HepG2 (cell line): ENCODE measurements around the gene ARL10. TPM values are rescaled to one million over a fixed set of nuclear protein-coding genes. Genes with fewer than 3 reads are reported as not detected.

Source experiments
- ATF3 ChIP-seq: sonication (generic); formaldehyde crosslinking; IDR thresholded peaks from 2 replicates; pipeline ENCODE4 v1.4.0; 2020; ENCODE audit warnings: missing genetic modification reagents
- EHMT2 ChIP-seq: fragments of 200-600 bp; sonication (generic); IDR thresholded peaks from 2 replicates; pipeline ENCODE4 v1.7.0; 2017; ENCODE audit warnings: antibody characterized with exemption, low read depth, low read length, borderline replicate concordance
- KDM3A ChIP-seq: IDR thresholded peaks from 2 replicates; pipeline ENCODE4 v1.6.1; 2018; ENCODE audit warnings: low read depth, missing compliant biosample characterization
- MAX ChIP-seq: IDR thresholded peaks from 2 replicates; pipeline ENCODE4 v1.6.1; 2012; ENCODE audit warnings: inconsistent platforms
- MXD3 ChIP-seq: IDR thresholded peaks from 2 replicates; pipeline ENCODE4 v1.6.1; 2016; ENCODE audit warnings: mild to moderate bottlenecking, missing biosample characterization, missing genetic modification reagents
- NFYC ChIP-seq: IDR thresholded peaks from 2 replicates; pipeline ENCODE4 v1.6.1; 2016; ENCODE audit warnings: missing genetic modification reagents, missing compliant biosample characterization
- PAX8 ChIP-seq: sonication (generic); formaldehyde crosslinking; IDR thresholded peaks from 2 replicates; pipeline ENCODE4 v1.8.0; 2022; ENCODE audit warnings: mild to moderate bottlenecking, missing genetic modification reagents, borderline replicate concordance
- RFX5 ChIP-seq: IDR thresholded peaks from 2 replicates; pipeline ENCODE4 v1.6.1; 2011; ENCODE audit warnings: low read depth, low read length, improper control_type of control experiment
- SOX13 ChIP-seq, 3 experiments: fragments of 450-650 bp in 1 of 3; sonication (generic) in 1 of 3; formaldehyde crosslinking in 1 of 3; IDR thresholded peaks in 2 of 3; conservative IDR thresholded peaks in 1 of 3; 2 replicates each; pipeline versions ENCODE4 v1.5.0 to v1.6.1; 2016 to 2020; ENCODE audit warnings: antibody characterized with exemption in 1 of 3, mild to moderate bottlenecking in 1 of 3, missing compliant biosample characterization in 1 of 3, missing genetic modification reagents in 1 of 3, moderate library complexity in 1 of 3
- TRIM24 ChIP-seq: sonication (generic); formaldehyde crosslinking; IDR thresholded peaks from 2 replicates; pipeline ENCODE4 v1.8.0; 2022; ENCODE audit warnings: mild to moderate bottlenecking, missing genetic modification reagents
- ZNF142 ChIP-seq: sonication (generic); formaldehyde crosslinking; IDR thresholded peaks from 2 replicates; pipeline ENCODE4 v1.4.0; 2020; ENCODE audit warnings: missing genetic modification reagents
- ZNF503 ChIP-seq: sonication (generic); formaldehyde crosslinking; IDR thresholded peaks from 2 replicates; pipeline ENCODE4 v1.4.0; 2020; ENCODE audit warnings: missing genetic modification reagents
- polyA plus RNA-seq, 8 experiments: library from polyadenylated mRNA; depleted of rRNA in 3 of 8; stranded (reverse) in 7 of 8; unstranded in 1 of 8; fragments of >200 nt; fragmentation: Illumina TruSeq in 4 of 8; extraction: Trizol in 4 of 8; gene quantifications; 2 replicates each; pipeline versions ENCODE4 v1.2.1 to v1.2.3, GENCODE V29; 2011 to 2016; ENCODE audit warnings: low read depth in 4 of 8, missing spikeins in 1 of 8, mixed read lengths in 1 of 8; ENCODE audit not compliant: insufficient read depth in 1 of 8
- total RNA-seq, 5 experiments: library from RNA; depleted of rRNA; stranded (reverse); fragments of >200 nt; fragmentation: Illumina TruSeq; extraction: Trizol; gene quantifications; 2 replicates each; pipeline ENCODE4 v1.2.3, GENCODE V29; 2016; ENCODE audit warnings: low read depth in 1 of 5
- TF ChIP-seq, protein P1 (sequence below): sonication (generic); formaldehyde crosslinking; IDR thresholded peaks from 2 replicates; pipeline ENCODE4 v1.4.0; 2020; ENCODE audit warnings: missing genetic modification reagents, borderline replicate concordance
- TF ChIP-seq, protein P2 (sequence below): sonication (generic); formaldehyde crosslinking; IDR thresholded peaks from 2 replicates; pipeline ENCODE4; 2020; ENCODE audit warnings: missing genetic modification reagents, mild to moderate bottlenecking, borderline replicate concordance

The ARL10 gene
- total and polyA plus RNA-seq, 2 of the 13 experiments (the other 11 are each of a cell fraction or from before 2014, with no cell fraction given): 0.18 to 0.50 TPM

DNA sequence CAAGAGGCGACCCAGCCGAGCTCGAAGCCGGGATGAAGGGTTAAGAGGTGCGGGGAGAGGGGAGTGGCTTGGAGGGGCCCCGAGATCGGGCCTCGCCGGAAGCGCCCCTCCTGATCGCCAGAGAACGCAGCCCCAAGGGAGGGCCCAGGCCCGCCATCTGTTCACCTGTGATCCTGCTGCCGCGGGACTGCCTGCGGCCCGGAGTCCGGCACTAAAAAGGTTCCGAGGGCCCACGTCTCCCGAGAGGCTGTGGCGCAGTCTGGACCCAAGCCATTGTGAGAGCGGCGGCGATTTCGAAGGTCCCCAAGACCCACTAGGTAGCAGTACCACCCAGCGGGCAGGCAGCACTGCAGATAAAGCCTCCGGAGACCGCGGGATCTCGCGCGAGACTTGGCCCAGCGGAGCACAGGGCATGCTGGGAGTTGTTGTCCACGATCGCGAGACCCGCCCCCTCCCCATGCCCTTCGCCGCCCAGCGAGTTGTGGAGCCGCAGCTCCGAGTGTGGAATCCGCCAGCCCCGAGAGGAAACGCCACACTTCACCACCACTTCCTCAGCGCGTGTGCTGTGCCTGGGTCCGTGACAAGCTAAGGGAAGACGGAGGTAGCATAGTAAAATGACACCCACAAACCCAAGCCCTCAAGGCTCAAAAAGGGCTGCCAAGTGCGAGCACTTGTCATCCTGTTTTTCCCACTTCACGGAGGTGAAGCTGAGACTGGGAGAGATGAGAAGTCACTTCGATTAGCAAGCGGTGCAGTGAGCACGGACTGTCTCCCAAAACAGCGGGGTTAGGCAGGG lies 3.7 kb upstream of the ARL10 start, which contains the start of gene KIAA1191 (continued):
- no peak for TF ChIP-seq ZNF142
- no peak for TF ChIP-seq SOX13 (IDR thresholded peaks at IDR 0.05)
- TF ChIP-seq SOX13 (CRISPR knock-in tag; conservative IDR thresholded peaks at IDR 0.05 in 1 of 2, IDR thresholded peaks at IDR 0.05 in 1 of 2): no peak; a peak in 1 of 4 replicates
- TF ChIP-seq RFX5: no peak
- peak; percentile 87 for TF ChIP-seq MXD3 (CRISPR knock-in tag)
- peak; percentile 30; the same call in 1 of the 2 replicates for TF ChIP-seq NFYC (CRISPR knock-in tag)
- TF ChIP-seq, protein P1, sequence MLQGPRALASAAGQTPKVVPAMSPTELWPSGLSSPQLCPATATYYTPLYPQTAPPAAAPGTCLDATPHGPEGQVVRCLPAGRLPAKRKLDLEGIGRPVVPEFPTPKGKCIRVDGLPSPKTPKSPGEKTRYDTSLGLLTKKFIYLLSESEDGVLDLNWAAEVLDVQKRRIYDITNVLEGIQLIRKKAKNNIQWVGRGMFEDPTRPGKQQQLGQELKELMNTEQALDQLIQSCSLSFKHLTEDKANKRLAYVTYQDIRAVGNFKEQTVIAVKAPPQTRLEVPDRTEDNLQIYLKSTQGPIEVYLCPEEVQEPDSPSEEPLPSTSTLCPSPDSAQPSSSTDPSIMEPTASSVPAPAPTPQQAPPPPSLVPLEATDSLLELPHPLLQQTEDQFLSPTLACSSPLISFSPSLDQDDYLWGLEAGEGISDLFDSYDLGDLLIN: no peak
- TF ChIP-seq EHMT2: no peak
- TF ChIP-seq, protein P2, sequence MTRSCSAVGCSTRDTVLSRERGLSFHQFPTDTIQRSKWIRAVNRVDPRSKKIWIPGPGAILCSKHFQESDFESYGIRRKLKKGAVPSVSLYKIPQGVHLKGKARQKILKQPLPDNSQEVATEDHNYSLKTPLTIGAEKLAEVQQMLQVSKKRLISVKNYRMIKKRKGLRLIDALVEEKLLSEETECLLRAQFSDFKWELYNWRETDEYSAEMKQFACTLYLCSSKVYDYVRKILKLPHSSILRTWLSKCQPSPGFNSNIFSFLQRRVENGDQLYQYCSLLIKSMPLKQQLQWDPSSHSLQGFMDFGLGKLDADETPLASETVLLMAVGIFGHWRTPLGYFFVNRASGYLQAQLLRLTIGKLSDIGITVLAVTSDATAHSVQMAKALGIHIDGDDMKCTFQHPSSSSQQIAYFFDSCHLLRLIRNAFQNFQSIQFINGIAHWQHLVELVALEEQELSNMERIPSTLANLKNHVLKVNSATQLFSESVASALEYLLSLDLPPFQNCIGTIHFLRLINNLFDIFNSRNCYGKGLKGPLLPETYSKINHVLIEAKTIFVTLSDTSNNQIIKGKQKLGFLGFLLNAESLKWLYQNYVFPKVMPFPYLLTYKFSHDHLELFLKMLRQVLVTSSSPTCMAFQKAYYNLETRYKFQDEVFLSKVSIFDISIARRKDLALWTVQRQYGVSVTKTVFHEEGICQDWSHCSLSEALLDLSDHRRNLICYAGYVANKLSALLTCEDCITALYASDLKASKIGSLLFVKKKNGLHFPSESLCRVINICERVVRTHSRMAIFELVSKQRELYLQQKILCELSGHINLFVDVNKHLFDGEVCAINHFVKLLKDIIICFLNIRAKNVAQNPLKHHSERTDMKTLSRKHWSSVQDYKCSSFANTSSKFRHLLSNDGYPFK (CRISPR knock-in tag): peak; percentile 92; the same call in 1 of the 2 replicates
- TF ChIP-seq MAX: peak; percentile 69
- peak; percentile 50; the same call in 1 of the 2 replicates for TF ChIP-seq ATF3 (CRISPR knock-in tag)
- 0 out of 2 replicates have a peak, but pooled peaks have one; percentile 44 for TF ChIP-seq KDM3A (CRISPR knock-in tag)
- TF ChIP-seq PAX8: peak; percentile 65; the same call in 1 of the 2 replicates
- no peak for TF ChIP-seq ZNF503 (CRISPR knock-in tag)
- TF ChIP-seq TRIM24 (CRISPR knock-in tag): no peak
